Lower leg skin (tissue), 4 donors: ENCODE data around the gene GAS7. TPM values are rescaled to one million over a fixed set of nuclear protein-coding genes. Genes with fewer than 3 reads are reported as not detected.

ENCODE experiments used
- DNase-seq, 2 donors: peaks; one replicate each; pipeline ENCODE4 v3.0.0-alpha.2; 2019; ENCODE audit warnings: low spot score in 2 of 2
- H3K4me3 ChIP-seq: fragments of 200-600 bp; sonication (generic); 2 replicates; pipeline ENCODE4 v1.5.1; 2017; ENCODE audit warnings: mild to moderate bottlenecking, low read depth; ENCODE audit not compliant: poor library complexity, severe bottlenecking
- CTCF ChIP-seq, 3 donors: fragments of 450-650 bp; IDR thresholded peaks; one replicate each; pipeline ENCODE4 v1.5.1; 2016; ENCODE audit warnings: antibody characterized with exemption in 3 of 3, mild to moderate bottlenecking in 3 of 3, moderate library complexity in 2 of 3
- POLR2A ChIP-seq, 2 donors: fragments of 450-650 bp; IDR thresholded peaks; one replicate each; pipeline ENCODE4 v1.6.1; 2016 to 2017; ENCODE audit warnings: antibody characterized with exemption in 2 of 2, mild to moderate bottlenecking in 1 of 2, moderate library complexity in 1 of 2
- WGBS, 2 donors: methylation state at CpG; one replicate each; pipeline ENCODE4 v1.1.5; 2018; 5-methylcytosine and 5-hydroxymethylcytosine counted together
- intact Hi-C: fragments of 100-400 bp; cut with DNase I; formaldehyde crosslinking; loops from one replicate; pipeline ENCODE4 v1.15.0; 2023; ENCODE audit warnings: low total_unique reads
- total RNA-seq, 4 donors: library from RNA; depleted of rRNA; stranded (reverse); fragments of >200 nt; gene quantifications; one replicate each; pipeline ENCODE4 v1.1.0, GENCODE V29; 2016

Gene GAS7
- total RNA-seq, 4 donors from 2014 or later, result 97.8 to 148 (median 117) TPM

GRCh38 chr17:10155371-10156076, 42.9 kb downstream of the GAS7 start:
- intact Hi-C loops, result no loop called here
- TF ChIP-seq CTCF (IDR thresholded peaks at IDR 0.05), result no peak
- TF ChIP-seq POLR2A (IDR thresholded peaks at IDR 0.05), result no peak
- WGBS, 2 donors, result 63 to 65% methylated on average over 8 of the region's 8 CpGs
- no peak for DNase-seq
- H3K4me3 ChIP-seq, result no peak overlapping the region

- intact Hi-C loops, result no loop called here
- WGBS, 2 donors, result 68 to 77% methylated on average over 12 of the region's 12 CpGs
- DNase-seq, result peak in 1 of 2 donors; percentile 73
- TF ChIP-seq CTCF (IDR thresholded peaks at IDR 0.05), result no peak
- TF ChIP-seq POLR2A (IDR thresholded peaks at IDR 0.05), result no peak
- H3K4me3 ChIP-seq, result no peak overlapping the region
These were observed 46.5 kb downstream of the GAS7 start for GRCh38 chr17:10151667-10152496.

GRCh38 chr17:10149573-10150399, 48.6 kb downstream of the GAS7 start:
- intact Hi-C loops, result no loop called here
- no peak overlapping the region for H3K4me3 ChIP-seq
- TF ChIP-seq CTCF (IDR thresholded peaks at IDR 0.05) (no peak), POLR2A (IDR thresholded peaks at IDR 0.05) (no peak)
- no peak for DNase-seq
- WGBS, 2 donors, result 67 to 69% methylated on average over 8 of the region's 8 CpGs

- intact Hi-C loops, result no loop called here
- WGBS, 2 donors, result 66 to 70% methylated on average over 8 of the region's 8 CpGs
- DNase-seq, result no peak
- H3K4me3 ChIP-seq, result no peak overlapping the region
- TF ChIP-seq CTCF (IDR thresholded peaks at IDR 0.05), result no peak
- TF ChIP-seq POLR2A (IDR thresholded peaks at IDR 0.05), result no peak
These were observed 50.5 kb downstream of the GAS7 start for GRCh38 chr17:10147761-10148415.

- TF ChIP-seq CTCF (IDR thresholded peaks at IDR 0.05) (no peak), POLR2A (IDR thresholded peaks at IDR 0.05) (no peak)
- 84 to 87% methylated on average over 4 of the region's 4 CpGs for WGBS, 2 donors
- no peak for DNase-seq
- no peak overlapping the region for H3K4me3 ChIP-seq
- intact Hi-C loops, result no loop called here
These were observed 51.4 kb downstream of the GAS7 start for GRCh38 chr17:10147040-10147439.
